Measurements from ENCODE around the gene GYS1. TPM values are rescaled to one million over a fixed set of nuclear protein-coding genes. Genes with fewer than 3 reads are reported as not detected.
A peak's percentile ranks its signal among the peaks of the same experiment; 100 is the strongest.

The GYS1 gene
- total RNA-seq, 1 donor from 2014 or later, result 25.5 TPM

GRCh38 chr19:48961051-48961649 is 32.0 kb downstream of the GYS1 start:
- H3K27me3 ChIP-seq (ENCODE audit: control insufficient read depth, insufficient read depth, low read length), result no peaks in the 10 kb centered on the region
- DNase-seq (ENCODE audit: low read depth) (no peak), FAIRE-seq (no peak)
- TF ChIP-seq, protein P1, sequence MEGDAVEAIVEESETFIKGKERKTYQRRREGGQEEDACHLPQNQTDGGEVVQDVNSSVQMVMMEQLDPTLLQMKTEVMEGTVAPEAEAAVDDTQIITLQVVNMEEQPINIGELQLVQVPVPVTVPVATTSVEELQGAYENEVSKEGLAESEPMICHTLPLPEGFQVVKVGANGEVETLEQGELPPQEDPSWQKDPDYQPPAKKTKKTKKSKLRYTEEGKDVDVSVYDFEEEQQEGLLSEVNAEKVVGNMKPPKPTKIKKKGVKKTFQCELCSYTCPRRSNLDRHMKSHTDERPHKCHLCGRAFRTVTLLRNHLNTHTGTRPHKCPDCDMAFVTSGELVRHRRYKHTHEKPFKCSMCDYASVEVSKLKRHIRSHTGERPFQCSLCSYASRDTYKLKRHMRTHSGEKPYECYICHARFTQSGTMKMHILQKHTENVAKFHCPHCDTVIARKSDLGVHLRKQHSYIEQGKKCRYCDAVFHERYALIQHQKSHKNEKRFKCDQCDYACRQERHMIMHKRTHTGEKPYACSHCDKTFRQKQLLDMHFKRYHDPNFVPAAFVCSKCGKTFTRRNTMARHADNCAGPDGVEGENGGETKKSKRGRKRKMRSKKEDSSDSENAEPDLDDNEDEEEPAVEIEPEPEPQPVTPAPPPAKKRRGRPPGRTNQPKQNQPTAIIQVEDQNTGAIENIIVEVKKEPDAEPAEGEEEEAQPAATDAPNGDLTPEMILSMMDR (IDR thresholded peaks at IDR 0.05; ENCODE audit: insufficient read depth, low read length, severe bottlenecking), result no peak
- H3K36me3 ChIP-seq (ENCODE audit: control insufficient read depth, insufficient read depth, low read length), result peaks cover 4% of the 10 kb centered on the region
- H3K4me3 ChIP-seq (ENCODE audit: low read depth, low read length), result no peak overlapping the region

GRCh38 chr19:48959341-48960239 is 33.5 kb downstream of the GYS1 start:
- H3K36me3 ChIP-seq (ENCODE audit: control insufficient read depth, insufficient read depth, low read length), result peaks cover 2% of the 10 kb centered on the region
- no peak for FAIRE-seq
- H3K4me3 ChIP-seq (ENCODE audit: low read depth, low read length), result no peak overlapping the region
- TF ChIP-seq, protein P1 (IDR thresholded peaks at IDR 0.05; ENCODE audit: insufficient read depth, low read length, severe bottlenecking), result no peak
- H3K27me3 ChIP-seq (ENCODE audit: control insufficient read depth, insufficient read depth, low read length), result no peaks in the 10 kb centered on the region
- no peak for DNase-seq (ENCODE audit: low read depth)

DNA sequence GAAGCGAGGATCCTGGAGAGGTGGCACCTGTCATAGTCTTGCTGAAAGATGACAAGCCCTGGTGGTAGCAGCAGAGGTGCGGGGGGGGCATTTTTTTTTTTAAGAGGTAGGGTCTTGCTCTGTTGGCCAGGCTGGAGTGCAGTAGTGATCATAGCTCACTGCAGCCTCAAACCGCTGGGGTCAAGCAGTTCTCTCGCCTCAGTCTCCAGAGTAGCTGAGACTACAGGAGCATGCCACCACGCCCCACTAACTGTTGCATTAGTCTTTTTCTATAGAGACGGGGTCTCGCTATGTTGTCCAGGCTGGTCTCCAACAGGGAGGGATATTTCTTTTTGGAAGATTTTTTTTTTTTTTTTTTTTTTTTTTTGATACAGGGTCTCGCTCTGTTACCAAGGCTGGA is 35.1 kb downstream of the GYS1 start:
- FAIRE-seq (no peak), DNase-seq (ENCODE audit: low read depth) (no peak)
- H3K4me3 ChIP-seq (ENCODE audit: low read depth, low read length), result no peak overlapping the region
- no peaks in the 10 kb centered on the region for H3K27me3 ChIP-seq (ENCODE audit: control insufficient read depth, insufficient read depth, low read length)
- TF ChIP-seq, protein P1 (IDR thresholded peaks at IDR 0.05; ENCODE audit: insufficient read depth, low read length, severe bottlenecking), result no peak
- peaks cover 2% of the 10 kb centered on the region for H3K36me3 ChIP-seq (ENCODE audit: control insufficient read depth, insufficient read depth, low read length)

DNA sequence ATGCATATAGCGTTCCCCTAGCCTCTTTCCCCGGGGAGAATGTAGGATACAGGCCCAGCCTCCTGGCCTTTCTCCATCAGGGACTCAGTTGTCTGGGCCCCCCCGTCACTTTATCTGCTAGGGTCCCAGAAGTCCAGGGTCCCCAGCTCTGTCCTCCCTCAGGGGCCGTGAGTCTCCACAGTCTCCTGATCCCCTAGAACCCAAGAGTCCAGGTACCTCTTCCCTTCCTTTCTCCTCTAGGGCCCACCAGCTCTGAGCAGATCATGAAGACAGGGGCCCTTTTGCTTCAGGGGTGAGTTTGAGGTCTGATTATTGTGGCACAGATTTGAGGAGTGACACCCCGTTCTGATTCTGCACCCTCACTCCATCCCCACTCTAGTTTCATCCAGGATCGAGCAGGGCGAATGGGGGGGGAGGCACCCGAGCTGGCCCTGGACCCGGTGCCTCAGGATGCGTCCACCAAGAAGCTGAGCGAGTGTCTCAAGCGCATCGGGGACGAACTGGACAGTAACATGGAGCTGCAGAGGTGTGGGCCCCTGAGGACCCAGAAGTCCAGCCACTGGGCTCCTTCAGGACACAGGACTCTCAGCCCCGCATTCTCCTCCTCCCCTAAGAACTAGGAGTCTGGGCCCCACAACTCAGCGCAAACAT is 37.7 kb downstream of the GYS1 start:
- Histone ChIP-seq H3K27me3 (ENCODE audit: control insufficient read depth, insufficient read depth, low read length) (no peaks in the 10 kb centered on the region), H3K36me3 (ENCODE audit: control insufficient read depth, insufficient read depth, low read length) (peaks cover 2% of the 10 kb centered on the region), H3K4me3 (ENCODE audit: low read depth, low read length) (peak overlapping the region; percentile 73)
- FAIRE-seq (no peak), DNase-seq (ENCODE audit: low read depth) (no peak)
- TF ChIP-seq, protein P1 (IDR thresholded peaks at IDR 0.05; ENCODE audit: insufficient read depth, low read length, severe bottlenecking), result no peak

- Histone ChIP-seq H3K4me3 (ENCODE audit: low read depth, low read length) (peak within 1 kb of the TSS; percentile 73), H3K36me3 (ENCODE audit: control insufficient read depth, insufficient read depth, low read length) (peaks cover 2% of the 10 kb centered on the region), H3K27me3 (ENCODE audit: control insufficient read depth, insufficient read depth, low read length) (no peaks in the 10 kb centered on the region)
- TF ChIP-seq, protein P1 (IDR thresholded peaks at IDR 0.05; ENCODE audit: insufficient read depth, low read length, severe bottlenecking), result no peak
- DNase-seq (ENCODE audit: low read depth), result peak; percentile 87
- no peak for FAIRE-seq
These were observed 38.4 kb downstream of the GYS1 start, which contains the start of gene BAX for GRCh38 chr19:48954595-48955307. Gene BAX (plus strand): TSS chr19:48954875. CDS start chr19:48954929, 54 bp downstream.
